HCT116 (cell line): Measurements from ENCODE around the gene IFITM1. TPM values are rescaled to one million over a fixed set of nuclear protein-coding genes. Genes with fewer than 3 reads are reported as not detected.

Experiments
- ATAC-seq: fragments of 200-7000 bp; cut with Tn5 transposase; 2 replicates; pipeline ENCODE4 v1.9.1; 2020; ENCODE audit warnings: mild to moderate bottlenecking, moderate library complexity
- BruUV-seq: library from RNA; stranded (reverse); fragments of 400-500 nt; replicated peaks from 2 replicates; lab custom pipeline; 2021; lab: Mats Ljungman, UMichigan
- CTCF ChIA-PET: fragments of 300-600 bp; sonication (Branson Sonifier 250); formaldehyde crosslinking; loops from one replicate; lab custom pipeline; 2021; ENCODE audit warnings: antibody characterized with exemption; lab: Charles Lee
- POLR2A ChIA-PET: fragments of 300-600, 350-600 bp; sonication (Branson Sonifier 250); formaldehyde crosslinking; loops from one replicate; lab custom pipeline; 2021; ENCODE audit warnings: antibody characterized with exemption; lab: Charles Lee
- RAD21 ChIA-PET, 2 experiments: fragments of 300-600 bp; sonication (Branson Sonifier 250); formaldehyde crosslinking; loops; one replicate each; lab custom pipeline; 2023; ENCODE audit warnings: low total read pairs in 2 of 2; ENCODE audit not compliant: uncharacterized antibody in 2 of 2, unreplicated experiment in 2 of 2, low non-redundant PET in 1 of 2; lab: Charles Lee
- DNase-seq: peaks from one replicate; pipeline ENCODE4 v3.0.0-alpha.2; 2010; ENCODE audit warnings: low read depth, low spot score
- H2AFZ ChIP-seq: fragments of 200-600 bp; shearing (Covaris generic), sonication (generic); 2 replicates; pipeline ENCODE4 v1.6.1; 2017; ENCODE audit warnings: low read depth, mixed run types, mixed read lengths, antibody characterized with exemption, low read length; ENCODE audit not compliant: poor library complexity, severe bottlenecking
- H3K27ac ChIP-seq: 2 replicates; pipeline ENCODE4 v1.5.1; 2012; ENCODE audit warnings: low read depth, low read length
- H3K27me3 ChIP-seq: fragments of 200-600 bp; sonication (generic); 2 replicates; pipeline ENCODE4 v1.6.1; 2016; ENCODE audit warnings: mixed run types, low read length, mixed read lengths; ENCODE audit not compliant: insufficient read depth
- H3K36me3 ChIP-seq, 2 experiments: fragments of 200-500 bp in 1 of 2; fragments of 200-600 bp in 1 of 2; sonication (Bioruptor generic) in 1 of 2; sonication (generic) in 1 of 2; 2 replicates each; pipeline versions ENCODE4 v1.5.1 to v1.6.1; 2014 to 2016; ENCODE audit warnings: low read length in 2 of 2, inconsistent platforms in 1 of 2, mixed read lengths in 1 of 2, mixed run types in 1 of 2; ENCODE audit not compliant: insufficient read depth in 2 of 2, control insufficient read depth in 1 of 2
- H3K4me1 ChIP-seq, 2 experiments: fragments of 200-600 bp in 1 of 2; sonication (generic) in 1 of 2; 2 replicates each; pipeline versions ENCODE4 v1.5.1 to v1.6.1; 2012 to 2017; ENCODE audit warnings: low read length in 2 of 2, inconsistent platforms in 1 of 2, mild to moderate bottlenecking in 1 of 2, mixed read lengths in 1 of 2, mixed run types in 1 of 2, moderate library complexity in 1 of 2; ENCODE audit not compliant: insufficient read depth in 2 of 2, control insufficient read depth in 1 of 2
- H3K4me2 ChIP-seq: fragments of 200-600 bp; sonication (generic); 2 replicates; pipeline ENCODE4 v1.6.1; 2017; ENCODE audit warnings: mixed run types, low read length, mixed read lengths
- H3K4me3 ChIP-seq, 2 experiments: fragments of 200-600 bp in 1 of 2; sonication (generic) in 1 of 2; replicated peaks in 1 of 2; 2 replicates each; pipeline ENCODE4 v1.5.1; 2011 to 2016; ENCODE audit warnings: low read length in 2 of 2, control low read depth in 1 of 2, low read depth in 1 of 2, mild to moderate bottlenecking in 1 of 2, mixed read lengths in 1 of 2, mixed run types in 1 of 2
- H3K79me2 ChIP-seq: fragments of 200-600 bp; sonication (generic); 2 replicates; pipeline ENCODE4 v1.6.1; 2017; ENCODE audit warnings: mild to moderate bottlenecking, mixed run types, low read length, moderate library complexity, mixed read lengths; ENCODE audit not compliant: insufficient read depth
- H3K9ac ChIP-seq: fragments of 200-600 bp; sonication (generic); 2 replicates; pipeline ENCODE4 v1.6.1; 2016; ENCODE audit warnings: low read length, mixed read lengths
- H3K9me2 ChIP-seq: fragments of 200-600 bp; sonication (generic), shearing (Covaris generic); 2 replicates; pipeline ENCODE4 v1.6.1; 2017; ENCODE audit warnings: mixed run types, mild to moderate bottlenecking, moderate library complexity; ENCODE audit not compliant: insufficient read depth
- H3K9me3 ChIP-seq, 2 experiments: fragments of 200-500 bp in 1 of 2; fragments of 200-600 bp in 1 of 2; sonication (Bioruptor generic) in 1 of 2; sonication (generic) in 1 of 2; 2 replicates each; pipeline ENCODE4 v1.6.1; 2014 to 2017; ENCODE audit warnings: low read length in 2 of 2, mixed read lengths in 2 of 2, inconsistent platforms in 1 of 2, low read depth in 1 of 2, mild to moderate bottlenecking in 1 of 2, mixed run types in 1 of 2, moderate library complexity in 1 of 2; ENCODE audit not compliant: control insufficient read depth in 1 of 2, insufficient read depth in 1 of 2
- H4K20me1 ChIP-seq: fragments of 200-600 bp; sonication (generic), shearing (Covaris generic); 2 replicates; pipeline ENCODE4 v1.6.1; 2017; ENCODE audit warnings: mixed run types, mild to moderate bottlenecking, moderate library complexity; ENCODE audit not compliant: insufficient read depth
- CBX3 ChIP-seq: IDR thresholded peaks from 2 replicates; pipeline ENCODE4 v1.6.1; 2012; ENCODE audit warnings: low read depth
- CEBPB ChIP-seq: IDR thresholded peaks from 2 replicates; pipeline ENCODE4 v1.6.1; 2012; ENCODE audit warnings: low read depth
- CTCF ChIP-seq, 3 experiments: fragments of 200-600 bp in 1 of 3; sonication (generic) in 1 of 3; IDR thresholded peaks in 2 of 3; conservative IDR thresholded peaks in 1 of 3; 2 replicates each; pipeline ENCODE4 v1.5.1; 2012 to 2017; ENCODE audit warnings: low read depth in 2 of 3, low read length in 2 of 3, antibody characterized with exemption in 1 of 3, borderline replicate concordance in 1 of 3, control low read depth in 1 of 3, mild to moderate bottlenecking in 1 of 3, mixed read lengths in 1 of 3, mixed run types in 1 of 3, moderate library complexity in 1 of 3; ENCODE audit not compliant: insufficient read depth in 1 of 3
- EGR1 ChIP-seq: IDR thresholded peaks from 2 replicates; pipeline ENCODE4 v1.6.1; 2012; ENCODE audit warnings: low read depth
- ELF1 ChIP-seq: IDR thresholded peaks from 2 replicates; pipeline ENCODE4 v1.6.1; 2012; ENCODE audit warnings: low read depth, borderline replicate concordance
- EZH2 ChIP-seq: fragments of 200-600 bp; sonication (generic); IDR thresholded peaks from 2 replicates; pipeline ENCODE4 v1.6.1; 2017; ENCODE audit warnings: antibody characterized with exemption, mixed run types
- EZH2phosphoT487 ChIP-seq: fragments of 200-600 bp; IDR thresholded peaks from 2 replicates; pipeline ENCODE4 v1.6.1; 2018; ENCODE audit warnings: antibody characterized with exemption, borderline replicate concordance
- FOSL1 ChIP-seq: IDR thresholded peaks from 2 replicates; pipeline ENCODE4 v1.6.1; 2012; ENCODE audit warnings: low read depth
- JUND ChIP-seq: IDR thresholded peaks from 2 replicates; pipeline ENCODE4 v1.6.1; 2012
- RAD21 ChIP-seq: IDR thresholded peaks from 2 replicates; pipeline ENCODE4 v1.6.1; 2012; ENCODE audit warnings: low read depth, mild to moderate bottlenecking
- SIN3A ChIP-seq: IDR thresholded peaks from 2 replicates; pipeline ENCODE4 v1.6.1; 2012; ENCODE audit warnings: low read depth
- SP1 ChIP-seq: IDR thresholded peaks from 2 replicates; pipeline ENCODE4 v1.6.1; 2012; ENCODE audit warnings: low read depth
- ZNF274 ChIP-seq: fragments of 200-500 bp; sonication (Bioruptor generic); IDR thresholded peaks from 2 replicates; pipeline ENCODE4 v1.6.1; 2014; ENCODE audit warnings: mild to moderate bottlenecking, low read depth, low read length, inconsistent platforms
- intact Hi-C: fragments of 100-400 bp; cut with micrococcal nuclease; formaldehyde crosslinking; loops from 2 replicates; pipeline ENCODE4 v1.10.0; 2022
- total RNA-seq: library from RNA; stranded (reverse); gene quantifications from one replicate; pipeline ENCODE4 v1.2.1, GENCODE V29; 2021; ENCODE audit not compliant: unreplicated experiment
- TF ChIP-seq, protein P1 (sequence below): IDR thresholded peaks from 2 replicates; pipeline ENCODE4 v1.6.1; 2012
- TF ChIP-seq, protein P2 (sequence below): IDR thresholded peaks from 2 replicates; pipeline ENCODE4 v1.6.1; 2011; ENCODE audit warnings: mild to moderate bottlenecking, low read length, moderate library complexity; ENCODE audit not compliant: insufficient replicate concordance; ENCODE audit errors: extremely low read depth

IFITM1 gene
- total RNA-seq, 1 experiment from 2014 or later, result 6.1 TPM

DNA sequence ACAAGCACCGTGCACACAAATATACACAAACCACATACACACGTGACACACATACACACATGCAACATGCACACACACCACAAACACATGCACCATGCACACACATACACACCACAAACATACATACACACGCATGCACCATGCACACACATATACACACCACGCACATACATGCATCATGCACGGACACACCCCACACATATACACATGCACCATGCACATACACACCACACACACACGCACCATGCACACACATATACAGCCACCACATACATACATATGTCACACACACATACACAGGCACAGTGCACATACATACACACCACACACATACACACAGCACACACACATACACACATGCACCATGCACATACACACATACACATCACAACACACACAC is 42.8 kb downstream of the IFITM1 start:
- Histone ChIP-seq H3K27ac (peak overlapping the region; percentile 99; the same call in 1 of the 2 replicates), H3K36me3 (no peaks in the 10 kb centered on the region), H3K4me3 (no peak overlapping the region), H3K4me1 (peaks cover 12 to 16% of the 10 kb centered on the region in 2 experiments), H4K20me1 (no peaks in the 10 kb centered on the region), H3K79me2 (no peaks in the 10 kb centered on the region), H3K9ac (no peak overlapping the region), H2AFZ (no peak overlapping the region), H3K9me2 (no peaks in the 10 kb centered on the region), H3K4me2 (no peak overlapping the region; the same call in 1 of the 2 replicates), H3K9me3 (peaks cover 8% of the 10 kb centered on the region in 2 experiments; a peak in 2 of 4 replicates), H3K27me3 (no peaks in the 10 kb centered on the region)
- RAD21 ChIA-PET, result no interaction called here
- intact Hi-C loops, result loop anchor here (5.0 kb wide), 1 partner anchor 54 kb away; no protein-coding TSS in a partner anchor
- POLR2A ChIA-PET, result interaction anchor here (0.7 kb wide), 1 partner anchor 11 kb away, joined by 3 read pairs; no protein-coding TSS in a partner anchor
- CTCF ChIA-PET, result interaction anchor here (1.0 to 1.9 kb wide), 3 partner anchors 44 to 119 kb away, joined by 3 to 10 read pairs (median 6); no protein-coding TSS in a partner anchor
- no peak for ATAC-seq
- TF ChIP-seq EGR1 (no peak), SIN3A (no peak), CEBPB (no peak), CTCF (IDR thresholded peaks at IDR 0.05 in 2 of 3, conservative IDR thresholded peaks at IDR 0.05 in 1 of 3; ENCODE audit: borderline replicate concordance in 1 of 3, insufficient read depth in 1 of 3, low read depth in 2 of 3, low read length in 2 of 3) (no peak), FOSL1 (no peak), JUND (no peak), RAD21 (no peak), ELF1 (no peak), SP1 (no peak), CBX3 (no peak), EZH2phosphoT487 (no peak), EZH2 (no peak), ZNF274 (no peak)
- TF ChIP-seq, protein P1, sequence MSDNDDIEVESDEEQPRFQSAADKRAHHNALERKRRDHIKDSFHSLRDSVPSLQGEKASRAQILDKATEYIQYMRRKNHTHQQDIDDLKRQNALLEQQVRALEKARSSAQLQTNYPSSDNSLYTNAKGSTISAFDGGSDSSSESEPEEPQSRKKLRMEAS, result no peak
- TF ChIP-seq, protein P2, sequence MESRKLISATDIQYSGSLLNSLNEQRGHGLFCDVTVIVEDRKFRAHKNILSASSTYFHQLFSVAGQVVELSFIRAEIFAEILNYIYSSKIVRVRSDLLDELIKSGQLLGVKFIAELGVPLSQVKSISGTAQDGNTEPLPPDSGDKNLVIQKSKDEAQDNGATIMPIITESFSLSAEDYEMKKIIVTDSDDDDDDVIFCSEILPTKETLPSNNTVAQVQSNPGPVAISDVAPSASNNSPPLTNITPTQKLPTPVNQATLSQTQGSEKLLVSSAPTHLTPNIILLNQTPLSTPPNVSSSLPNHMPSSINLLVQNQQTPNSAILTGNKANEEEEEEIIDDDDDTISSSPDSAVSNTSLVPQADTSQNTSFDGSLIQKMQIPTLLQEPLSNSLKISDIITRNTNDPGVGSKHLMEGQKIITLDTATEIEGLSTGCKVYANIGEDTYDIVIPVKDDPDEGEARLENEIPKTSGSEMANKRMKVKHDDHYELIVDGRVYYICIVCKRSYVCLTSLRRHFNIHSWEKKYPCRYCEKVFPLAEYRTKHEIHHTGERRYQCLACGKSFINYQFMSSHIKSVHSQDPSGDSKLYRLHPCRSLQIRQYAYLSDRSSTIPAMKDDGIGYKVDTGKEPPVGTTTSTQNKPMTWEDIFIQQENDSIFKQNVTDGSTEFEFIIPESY, result no peak
- no TSS peak for BruUV-seq
- DNase-seq, result no peak
